Measurements from ENCODE around the gene GCH1. TPM values are rescaled to one million over a fixed set of nuclear protein-coding genes. Genes with fewer than 3 reads are reported as not detected.

GCH1 gene
- total and polyA plus RNA-seq, 4 donors: 7.2 to 44.9 (median 14.8) TPM

DNA sequence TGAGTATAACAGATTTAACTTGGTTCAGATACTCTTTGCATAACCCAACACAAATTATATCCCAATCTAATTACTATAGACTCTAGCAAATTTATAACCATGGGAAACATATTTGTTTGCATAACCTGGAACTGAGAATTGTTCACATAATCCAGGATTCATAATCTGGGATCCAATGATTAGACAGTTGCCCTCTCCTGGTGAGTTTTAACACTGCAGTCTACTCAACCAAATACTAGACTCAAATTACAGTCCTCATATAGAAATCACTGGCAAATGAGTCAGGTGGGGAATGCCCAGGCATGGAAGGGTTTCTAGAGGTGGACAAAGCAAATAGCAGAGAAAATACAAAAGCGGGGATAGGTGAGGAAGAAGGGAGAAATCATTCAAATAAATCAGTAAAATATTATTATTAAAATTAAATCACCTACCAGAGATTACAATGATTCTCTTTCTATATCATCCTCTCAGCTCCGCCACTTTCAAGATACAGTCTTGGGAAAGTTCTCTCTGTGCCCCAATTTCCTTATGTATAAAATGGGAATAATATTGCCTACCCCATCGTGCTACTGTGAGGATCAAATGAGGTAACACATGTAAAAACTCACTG lies 9.4 kb downstream of the GCH1 start:
- WGBS, 2 donors: 74 to 87% methylated on average over 3 of the region's 3 CpGs

DNA sequence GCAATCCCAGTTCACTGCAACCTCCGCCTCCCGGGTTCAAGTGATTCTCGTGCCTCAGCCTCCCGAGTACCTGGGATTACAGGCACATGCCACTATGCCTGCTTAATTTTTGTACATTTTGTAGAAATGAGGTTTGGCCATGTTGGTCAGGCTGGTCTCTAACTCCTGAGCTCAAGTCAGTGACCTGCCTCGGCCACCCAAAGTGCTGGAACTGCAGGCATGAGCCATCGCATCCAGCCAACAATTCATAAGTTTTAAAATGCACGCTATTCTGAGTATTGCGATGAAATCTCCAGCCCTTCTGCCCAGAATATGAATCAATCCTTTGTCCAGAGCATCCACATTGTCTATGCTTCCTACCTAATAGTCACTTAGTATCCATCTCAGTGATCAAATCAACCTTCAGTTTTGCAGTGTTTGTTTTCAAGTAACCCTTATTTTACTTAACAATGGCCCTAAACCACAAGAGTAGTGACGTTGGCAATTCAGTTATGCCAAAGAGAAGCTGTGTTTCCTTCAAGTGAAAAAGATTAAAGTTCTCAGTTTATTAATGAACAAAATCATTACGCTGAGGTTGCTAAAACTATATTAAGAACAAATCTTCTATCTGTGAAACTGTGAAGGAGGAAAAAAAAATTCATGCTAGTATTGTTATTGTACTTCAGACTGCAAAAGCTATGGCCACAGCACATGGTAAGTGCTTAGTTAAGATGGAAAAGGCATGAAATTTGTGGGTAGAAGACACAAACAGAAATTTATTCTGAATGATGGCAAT lies 11.0 kb downstream of the GCH1 start:
- no peaks in the 10 kb centered on the region for H3K9me3 ChIP-seq (ENCODE audit: control insufficient read depth in 4 of 4, insufficient read depth in 3 of 4, low read length in 3 of 4)
- DNase-seq (no peak), ATAC-seq (ENCODE audit: insufficient read depth, low FRiP score) (no peak)
- no peaks in the 10 kb centered on the region for H3K27me3 ChIP-seq (ENCODE audit: control insufficient read depth in 3 of 3, insufficient read depth in 3 of 3, low read length in 2 of 3)
- H3K9ac ChIP-seq (ENCODE audit: insufficient read depth in 1 of 2, low read length in 2 of 2): no peak overlapping the region
- peaks cover 3 to 16% (median 6%) of the 10 kb centered on the region in 5 donors for H3K4me1 ChIP-seq (ENCODE audit: control insufficient read depth in 5 of 5, insufficient read depth in 5 of 5, low read length in 5 of 5)
- TF ChIP-seq, protein P1, sequence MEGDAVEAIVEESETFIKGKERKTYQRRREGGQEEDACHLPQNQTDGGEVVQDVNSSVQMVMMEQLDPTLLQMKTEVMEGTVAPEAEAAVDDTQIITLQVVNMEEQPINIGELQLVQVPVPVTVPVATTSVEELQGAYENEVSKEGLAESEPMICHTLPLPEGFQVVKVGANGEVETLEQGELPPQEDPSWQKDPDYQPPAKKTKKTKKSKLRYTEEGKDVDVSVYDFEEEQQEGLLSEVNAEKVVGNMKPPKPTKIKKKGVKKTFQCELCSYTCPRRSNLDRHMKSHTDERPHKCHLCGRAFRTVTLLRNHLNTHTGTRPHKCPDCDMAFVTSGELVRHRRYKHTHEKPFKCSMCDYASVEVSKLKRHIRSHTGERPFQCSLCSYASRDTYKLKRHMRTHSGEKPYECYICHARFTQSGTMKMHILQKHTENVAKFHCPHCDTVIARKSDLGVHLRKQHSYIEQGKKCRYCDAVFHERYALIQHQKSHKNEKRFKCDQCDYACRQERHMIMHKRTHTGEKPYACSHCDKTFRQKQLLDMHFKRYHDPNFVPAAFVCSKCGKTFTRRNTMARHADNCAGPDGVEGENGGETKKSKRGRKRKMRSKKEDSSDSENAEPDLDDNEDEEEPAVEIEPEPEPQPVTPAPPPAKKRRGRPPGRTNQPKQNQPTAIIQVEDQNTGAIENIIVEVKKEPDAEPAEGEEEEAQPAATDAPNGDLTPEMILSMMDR (IDR thresholded peaks at IDR 0.05; ENCODE audit: control extremely low read depth, extremely low read depth): no peak
- 85 to 89% methylated on average over 10 of the region's 10 CpGs for WGBS, 2 donors
- no peak overlapping the region for H3K4me3 ChIP-seq
- no peak overlapping the region for H3K27ac ChIP-seq (ENCODE audit: low read depth in 1 of 2, low read length in 1 of 2)
- H3K36me3 ChIP-seq (ENCODE audit: control insufficient read depth in 4 of 4, insufficient read depth in 4 of 4, low read length in 4 of 4): no peaks in the 10 kb centered on the region

More for the DNA sequence above, 9.4 kb downstream of the GCH1 start:
- TF ChIP-seq, protein P1 (IDR thresholded peaks at IDR 0.05; ENCODE audit: control extremely low read depth, extremely low read depth): peak; percentile 21
- Histone ChIP-seq H3K36me3 (ENCODE audit: control insufficient read depth in 4 of 4, insufficient read depth in 4 of 4, low read length in 4 of 4) (no peaks in the 10 kb centered on the region), H3K4me3 (no peak overlapping the region), H3K9ac (ENCODE audit: insufficient read depth in 1 of 2, low read length in 2 of 2) (no peak overlapping the region), H3K27ac (ENCODE audit: low read depth in 1 of 2, low read length in 1 of 2) (no peak overlapping the region), H3K4me1 (ENCODE audit: control insufficient read depth in 5 of 5, insufficient read depth in 5 of 5, low read length in 5 of 5) (peaks cover under 1 to 9% (median 5%) of the 10 kb centered on the region in 5 donors), H3K9me3 (ENCODE audit: control insufficient read depth in 4 of 4, insufficient read depth in 3 of 4, low read length in 3 of 4) (no peaks in the 10 kb centered on the region), H3K27me3 (ENCODE audit: control insufficient read depth in 3 of 3, insufficient read depth in 3 of 3, low read length in 2 of 3) (no peaks in the 10 kb centered on the region)
- ATAC-seq (ENCODE audit: insufficient read depth, low FRiP score) (no peak), DNase-seq (peak in 2 of 3 donors; percentile 49 to 50)

DNA sequence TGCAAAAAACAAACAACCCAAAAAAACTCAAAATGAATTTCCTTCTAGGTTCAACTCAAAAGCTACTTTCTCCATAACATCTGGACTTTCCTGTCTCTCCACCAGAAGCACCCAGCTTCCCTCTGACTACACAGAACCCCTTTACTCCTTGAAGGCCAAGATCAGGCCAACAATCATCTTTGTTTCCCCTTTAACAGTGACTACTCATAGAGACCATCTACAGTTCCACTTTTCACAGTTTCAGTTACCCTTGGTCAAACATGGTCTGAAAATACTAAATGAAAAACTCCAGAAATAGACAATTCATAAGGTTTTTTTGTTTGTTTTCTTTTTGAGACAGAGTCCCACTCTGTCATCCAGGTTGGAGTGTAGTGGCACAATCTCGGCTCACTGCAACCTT lies 11.8 kb downstream of the GCH1 start:
- TF ChIP-seq, protein P1 (IDR thresholded peaks at IDR 0.05; ENCODE audit: control extremely low read depth, extremely low read depth): no peak
- no peaks in the 10 kb centered on the region for H3K9me3 ChIP-seq (ENCODE audit: control insufficient read depth in 4 of 4, insufficient read depth in 3 of 4, low read length in 3 of 4)
- WGBS, 2 donors: 96 to 100% methylated on average over 1 of the region's 1 CpG
- H3K4me1 ChIP-seq (ENCODE audit: control insufficient read depth in 5 of 5, insufficient read depth in 5 of 5, low read length in 5 of 5): peaks cover 3 to 19% (median 6%) of the 10 kb centered on the region in 5 donors
- ATAC-seq (ENCODE audit: insufficient read depth, low FRiP score): no peak
- H3K27me3 ChIP-seq (ENCODE audit: control insufficient read depth in 3 of 3, insufficient read depth in 3 of 3, low read length in 2 of 3): no peaks in the 10 kb centered on the region
- no peak overlapping the region for H3K27ac ChIP-seq (ENCODE audit: low read depth in 1 of 2, low read length in 1 of 2)
- no peaks in the 10 kb centered on the region for H3K36me3 ChIP-seq (ENCODE audit: control insufficient read depth in 4 of 4, insufficient read depth in 4 of 4, low read length in 4 of 4)
- no peak overlapping the region for H3K9ac ChIP-seq (ENCODE audit: insufficient read depth in 1 of 2, low read length in 2 of 2)
- no peak for DNase-seq
- H3K4me3 ChIP-seq: no peak overlapping the region
